Measurements from ENCODE around the gene NME2. TPM values are rescaled to one million over a fixed set of nuclear protein-coding genes. Genes with fewer than 3 reads are reported as not detected.

The NME2 gene
- total and polyA plus RNA-seq, 4 donors, result 90.2 to 777 (median 658) TPM

DNA sequence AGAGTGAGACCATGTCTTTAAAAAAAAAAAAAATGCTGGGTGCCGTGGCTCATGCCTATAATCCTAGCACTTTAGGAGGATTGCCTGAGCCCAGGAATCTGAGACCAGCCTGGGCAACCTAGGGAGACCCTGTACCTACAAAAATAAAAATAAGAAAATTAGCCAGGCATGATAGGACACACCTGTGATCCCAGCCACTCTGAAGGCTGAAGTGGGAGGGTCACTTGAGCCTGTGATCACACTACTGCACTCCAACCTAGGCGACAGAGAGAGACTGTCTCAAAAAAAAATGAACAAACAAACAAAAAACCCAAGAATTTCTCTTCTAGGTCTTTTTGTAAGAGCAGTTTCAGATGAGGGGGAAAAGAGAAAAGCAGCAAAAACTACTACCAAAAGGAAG lies 34.6 kb downstream of the NME2 start:
- WGBS, 2 donors, result 65 to 76% methylated on average over 2 of the region's 2 CpGs
- Histone ChIP-seq H3K4me1 (ENCODE audit: control insufficient read depth in 5 of 5, insufficient read depth in 5 of 5, low read length in 5 of 5) (peaks cover 0 to 7% (median 0%) of the 10 kb centered on the region in 5 donors), H3K4me3 (no peak overlapping the region), H3K27me3 (ENCODE audit: control insufficient read depth in 3 of 3, insufficient read depth in 3 of 3, low read length in 2 of 3) (no peaks in the 10 kb centered on the region), H3K36me3 (ENCODE audit: control insufficient read depth in 4 of 4, insufficient read depth in 4 of 4, low read length in 4 of 4) (peaks cover 21 to 56% (median 29%) of the 10 kb centered on the region in 4 donors), H3K9ac (ENCODE audit: insufficient read depth in 1 of 2, low read length in 2 of 2) (no peak overlapping the region), H3K27ac (ENCODE audit: low read depth in 1 of 2, low read length in 1 of 2) (no peak overlapping the region), H3K9me3 (ENCODE audit: control insufficient read depth in 4 of 4, insufficient read depth in 3 of 4, low read length in 3 of 4) (no peaks in the 10 kb centered on the region)
- DNase-seq, result no peak
- TF ChIP-seq, protein P1, sequence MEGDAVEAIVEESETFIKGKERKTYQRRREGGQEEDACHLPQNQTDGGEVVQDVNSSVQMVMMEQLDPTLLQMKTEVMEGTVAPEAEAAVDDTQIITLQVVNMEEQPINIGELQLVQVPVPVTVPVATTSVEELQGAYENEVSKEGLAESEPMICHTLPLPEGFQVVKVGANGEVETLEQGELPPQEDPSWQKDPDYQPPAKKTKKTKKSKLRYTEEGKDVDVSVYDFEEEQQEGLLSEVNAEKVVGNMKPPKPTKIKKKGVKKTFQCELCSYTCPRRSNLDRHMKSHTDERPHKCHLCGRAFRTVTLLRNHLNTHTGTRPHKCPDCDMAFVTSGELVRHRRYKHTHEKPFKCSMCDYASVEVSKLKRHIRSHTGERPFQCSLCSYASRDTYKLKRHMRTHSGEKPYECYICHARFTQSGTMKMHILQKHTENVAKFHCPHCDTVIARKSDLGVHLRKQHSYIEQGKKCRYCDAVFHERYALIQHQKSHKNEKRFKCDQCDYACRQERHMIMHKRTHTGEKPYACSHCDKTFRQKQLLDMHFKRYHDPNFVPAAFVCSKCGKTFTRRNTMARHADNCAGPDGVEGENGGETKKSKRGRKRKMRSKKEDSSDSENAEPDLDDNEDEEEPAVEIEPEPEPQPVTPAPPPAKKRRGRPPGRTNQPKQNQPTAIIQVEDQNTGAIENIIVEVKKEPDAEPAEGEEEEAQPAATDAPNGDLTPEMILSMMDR (IDR thresholded peaks at IDR 0.05; ENCODE audit: control extremely low read depth, extremely low read depth), result no peak
- no peak for ATAC-seq (ENCODE audit: insufficient read depth, low FRiP score)

DNA sequence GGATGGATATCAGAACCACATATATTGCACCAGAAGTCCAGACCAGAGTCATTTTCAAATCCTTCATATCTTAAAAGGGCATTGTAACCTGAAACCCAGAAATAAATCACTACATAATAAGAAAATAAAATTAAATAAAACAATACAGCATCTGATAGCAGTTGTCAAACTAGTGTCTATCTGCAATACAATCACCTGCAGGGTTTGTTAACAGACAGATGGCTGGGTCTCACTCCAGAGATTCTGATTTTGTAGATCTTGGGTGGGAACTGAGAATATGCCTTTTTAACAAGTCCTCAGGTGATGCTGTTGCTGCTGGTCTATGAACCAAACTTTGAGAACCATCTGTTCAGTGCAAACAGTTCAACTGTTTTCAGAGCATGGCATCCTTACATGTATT lies 37.6 kb downstream of the NME2 start:
- Histone ChIP-seq H3K27ac (ENCODE audit: low read depth in 1 of 2, low read length in 1 of 2) (no peak overlapping the region), H3K36me3 (ENCODE audit: control insufficient read depth in 4 of 4, insufficient read depth in 4 of 4, low read length in 4 of 4) (peaks cover 18 to 48% (median 25%) of the 10 kb centered on the region in 4 donors), H3K4me3 (no peak overlapping the region), H3K9ac (ENCODE audit: insufficient read depth in 1 of 2, low read length in 2 of 2) (no peak overlapping the region), H3K9me3 (ENCODE audit: control insufficient read depth in 4 of 4, insufficient read depth in 3 of 4, low read length in 3 of 4) (no peaks in the 10 kb centered on the region), H3K4me1 (ENCODE audit: control insufficient read depth in 5 of 5, insufficient read depth in 5 of 5, low read length in 5 of 5) (peaks cover 0 to 7% (median 0%) of the 10 kb centered on the region in 5 donors), H3K27me3 (ENCODE audit: control insufficient read depth in 3 of 3, insufficient read depth in 3 of 3, low read length in 2 of 3) (no peaks in the 10 kb centered on the region)
- DNase-seq (no peak), ATAC-seq (ENCODE audit: insufficient read depth, low FRiP score) (no peak)
- TF ChIP-seq, protein P1 (IDR thresholded peaks at IDR 0.05; ENCODE audit: control extremely low read depth, extremely low read depth), result no peak

DNA sequence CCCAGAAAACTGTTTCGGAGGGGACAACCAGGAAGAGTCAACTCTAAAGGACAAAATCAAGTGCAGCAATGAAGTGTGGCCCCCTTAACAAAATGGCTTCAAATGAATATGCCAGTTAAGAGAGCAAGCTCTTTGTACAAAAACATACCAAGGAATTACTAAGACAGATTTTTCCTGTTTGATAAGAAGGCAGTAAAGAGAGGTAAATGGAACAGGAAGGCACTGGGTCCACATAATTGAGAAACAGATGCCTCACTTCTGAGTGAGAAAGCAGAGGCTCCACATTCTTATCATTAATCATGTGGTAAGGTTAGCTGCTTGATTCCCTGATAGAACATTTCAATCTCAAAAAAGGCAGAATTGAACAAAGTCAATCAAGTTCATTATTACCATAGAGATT lies 48.7 kb downstream of the NME2 start:
- no peak for ATAC-seq (ENCODE audit: insufficient read depth, low FRiP score)
- H3K9ac ChIP-seq (ENCODE audit: insufficient read depth in 1 of 2, low read length in 2 of 2), result no peak overlapping the region
- H3K4me3 ChIP-seq, result no peak overlapping the region
- H3K27ac ChIP-seq (ENCODE audit: low read depth in 1 of 2, low read length in 1 of 2), result no peak overlapping the region
- WGBS, 2 donors, result 89 to 94% methylated on average over 1 of the region's 1 CpG
- TF ChIP-seq, protein P1 (IDR thresholded peaks at IDR 0.05; ENCODE audit: control extremely low read depth, extremely low read depth), result no peak
- H3K27me3 ChIP-seq (ENCODE audit: control insufficient read depth in 3 of 3, insufficient read depth in 3 of 3, low read length in 2 of 3), result no peaks in the 10 kb centered on the region
- peaks cover 12 to 50% (median 17%) of the 10 kb centered on the region in 4 donors for H3K36me3 ChIP-seq (ENCODE audit: control insufficient read depth in 4 of 4, insufficient read depth in 4 of 4, low read length in 4 of 4)
- no peaks in the 10 kb centered on the region for H3K4me1 ChIP-seq (ENCODE audit: control insufficient read depth in 5 of 5, insufficient read depth in 5 of 5, low read length in 5 of 5)
- no peaks in the 10 kb centered on the region for H3K9me3 ChIP-seq (ENCODE audit: control insufficient read depth in 4 of 4, insufficient read depth in 3 of 4, low read length in 3 of 4)
- DNase-seq, result no peak

DNA sequence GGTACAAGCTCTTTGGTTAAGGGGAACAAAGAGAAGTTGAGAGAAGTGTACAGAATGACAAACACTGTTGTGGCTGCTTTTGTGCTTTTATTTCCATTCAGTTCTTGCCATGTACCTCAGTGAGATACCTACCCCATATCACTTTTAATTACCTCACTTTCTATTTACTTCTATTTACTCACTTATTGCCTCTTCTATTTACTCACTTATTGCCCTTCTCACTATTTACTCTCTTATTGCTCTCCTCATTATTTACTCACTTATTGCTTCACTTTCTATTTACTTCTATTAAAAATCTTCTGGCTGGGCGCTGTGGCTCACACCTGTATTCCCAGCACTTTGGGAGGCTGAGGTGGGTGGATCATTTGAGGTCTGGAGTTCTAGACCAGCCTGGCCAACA lies 51.7 kb downstream of the NME2 start:
- 83 to 90% methylated on average over 1 of the region's 1 CpG for WGBS, 2 donors
- no peak for DNase-seq
- Histone ChIP-seq H3K4me3 (no peak overlapping the region), H3K9ac (ENCODE audit: insufficient read depth in 1 of 2, low read length in 2 of 2) (no peak overlapping the region), H3K27me3 (ENCODE audit: control insufficient read depth in 3 of 3, insufficient read depth in 3 of 3, low read length in 2 of 3) (no peaks in the 10 kb centered on the region), H3K9me3 (ENCODE audit: control insufficient read depth in 4 of 4, insufficient read depth in 3 of 4, low read length in 3 of 4) (no peaks in the 10 kb centered on the region), H3K27ac (ENCODE audit: low read depth in 1 of 2, low read length in 1 of 2) (no peak overlapping the region), H3K4me1 (ENCODE audit: control insufficient read depth in 5 of 5, insufficient read depth in 5 of 5, low read length in 5 of 5) (no peaks in the 10 kb centered on the region), H3K36me3 (ENCODE audit: control insufficient read depth in 4 of 4, insufficient read depth in 4 of 4, low read length in 4 of 4) (peaks cover 12 to 50% (median 23%) of the 10 kb centered on the region in 4 donors)
- no peak for ATAC-seq (ENCODE audit: insufficient read depth, low FRiP score)
- TF ChIP-seq, protein P1 (IDR thresholded peaks at IDR 0.05; ENCODE audit: control extremely low read depth, extremely low read depth), result no peak
